ENCODE results near the gene MTR.
"Not testable (repeated sequence)": the region's sequence is repeated elsewhere in the genome, so short reads cannot be mapped to it uniquely, and the experiment has no call there.

MTR gene

GRCh38 chr1:236844499-236845271 lies 49.6 kb downstream of the MTR start:
- H3K4me3 Mint-ChIP-seq, result no peak overlapping the region
- ATAC-seq (replicated peaks; ENCODE audit: extremely low read depth, poor library complexity, severe bottlenecking) (no peak), DNase-seq (ENCODE audit: low spot score in 2 of 2) (no peak)
- H3K27ac Mint-ChIP-seq (ENCODE audit: low read depth), result no peak overlapping the region
- no peaks in the 10 kb centered on the region for H3K9me3 Mint-ChIP-seq
- H3K27me3 Mint-ChIP-seq, result no peaks in the 10 kb centered on the region
- peaks cover 34% of the 10 kb centered on the region for H3K36me3 Mint-ChIP-seq (ENCODE audit: insufficient read depth)
- H3K4me1 Mint-ChIP-seq, result peaks cover 6% of the 10 kb centered on the region

GRCh38 chr1:236845830-236846229 lies 50.7 kb downstream of the MTR start:
- Mint-ChIP-seq H3K4me1 (peaks cover 6% of the 10 kb centered on the region), H3K36me3 (ENCODE audit: insufficient read depth) (peaks cover 34% of the 10 kb centered on the region), H3K4me3 (no peak overlapping the region), H3K27me3 (no peaks in the 10 kb centered on the region), H3K9me3 (no peaks in the 10 kb centered on the region), H3K27ac (ENCODE audit: low read depth) (no peak overlapping the region)
- DNase-seq (ENCODE audit: low spot score in 2 of 2) (no peak), ATAC-seq (replicated peaks; ENCODE audit: extremely low read depth, poor library complexity, severe bottlenecking) (no peak)

GRCh38 chr1:236848274-236848923 lies 53.3 kb downstream of the MTR start:
- no peak for DNase-seq (ENCODE audit: low spot score in 2 of 2)
- Mint-ChIP-seq H3K4me1 (peaks cover 6% of the 10 kb centered on the region), H3K9me3 (no peaks in the 10 kb centered on the region), H3K27ac (ENCODE audit: low read depth) (no peak overlapping the region), H3K4me3 (no peak overlapping the region), H3K27me3 (no peaks in the 10 kb centered on the region), H3K36me3 (ENCODE audit: insufficient read depth) (peaks cover 42% of the 10 kb centered on the region)
- no peak for ATAC-seq (replicated peaks; ENCODE audit: extremely low read depth, poor library complexity, severe bottlenecking)

GRCh38 chr1:236850077-236850979 lies 55.2 kb downstream of the MTR start:
- ATAC-seq (replicated peaks; ENCODE audit: extremely low read depth, poor library complexity, severe bottlenecking), result no peak
- Mint-ChIP-seq H3K36me3 (ENCODE audit: insufficient read depth) (peaks cover 54% of the 10 kb centered on the region), H3K4me1 (peaks cover 6% of the 10 kb centered on the region), H3K27me3 (no peaks in the 10 kb centered on the region), H3K9me3 (no peaks in the 10 kb centered on the region), H3K27ac (ENCODE audit: low read depth) (no peak overlapping the region), H3K4me3 (no peak overlapping the region)
- no peak for DNase-seq (ENCODE audit: low spot score in 2 of 2)

- ATAC-seq (replicated peaks; ENCODE audit: extremely low read depth, poor library complexity, severe bottlenecking) (no peak), DNase-seq (ENCODE audit: low spot score in 2 of 2) (no peak)
- Mint-ChIP-seq H3K4me3 (no peak overlapping the region), H3K4me1 (peaks cover 6% of the 10 kb centered on the region), H3K36me3 (ENCODE audit: insufficient read depth) (peaks cover 61% of the 10 kb centered on the region), H3K27me3 (no peaks in the 10 kb centered on the region), H3K27ac (ENCODE audit: low read depth) (no peak overlapping the region), H3K9me3 (no peaks in the 10 kb centered on the region)
Observed at GRCh38 chr1:236851871-236852270, 56.8 kb downstream of the MTR start.

- Mint-ChIP-seq H3K27ac (ENCODE audit: low read depth) (peak overlapping the region; percentile 8), H3K9me3 (no peaks in the 10 kb centered on the region), H3K4me1 (peaks cover 6% of the 10 kb centered on the region), H3K27me3 (no peaks in the 10 kb centered on the region), H3K36me3 (ENCODE audit: insufficient read depth) (peaks cover 57% of the 10 kb centered on the region), H3K4me3 (no peak overlapping the region)
- DNase-seq (ENCODE audit: low spot score in 2 of 2), result no peak
- ATAC-seq (replicated peaks; ENCODE audit: extremely low read depth, poor library complexity, severe bottlenecking), result no peak
Observed at GRCh38 chr1:236853921-236854604, 59.0 kb downstream of the MTR start.

- H3K4me1 Mint-ChIP-seq, result peaks cover 6% of the 10 kb centered on the region
- peaks cover 53% of the 10 kb centered on the region for H3K36me3 Mint-ChIP-seq (ENCODE audit: insufficient read depth)
- H3K4me3 Mint-ChIP-seq, result no peak overlapping the region
- DNase-seq (ENCODE audit: low spot score in 2 of 2), result no peak
- no peaks in the 10 kb centered on the region for H3K9me3 Mint-ChIP-seq
- H3K27ac Mint-ChIP-seq (ENCODE audit: low read depth), result peak overlapping the region; percentile 8
- no peaks in the 10 kb centered on the region for H3K27me3 Mint-ChIP-seq
- ATAC-seq (replicated peaks; ENCODE audit: extremely low read depth, poor library complexity, severe bottlenecking), result no peak
Observed at GRCh38 chr1:236854605-236854983, 59.5 kb downstream of the MTR start.

GRCh38 chr1:236856649-236857048 lies 61.6 kb downstream of the MTR start:
- H3K27me3 Mint-ChIP-seq; H3K4me3 Mint-ChIP-seq; ATAC-seq (replicated peaks; ENCODE audit: extremely low read depth, poor library complexity, severe bottlenecking); H3K27ac Mint-ChIP-seq (ENCODE audit: low read depth); H3K9me3 Mint-ChIP-seq; DNase-seq (ENCODE audit: low spot score in 2 of 2); H3K4me1 Mint-ChIP-seq: not testable (repeated sequence)
- H3K36me3 Mint-ChIP-seq (ENCODE audit: insufficient read depth), result peaks cover 52% of the 10 kb centered on the region

GRCh38 chr1:236858165-236858564 lies 63.1 kb downstream of the MTR start:
- no peak for DNase-seq (ENCODE audit: low spot score in 2 of 2)
- Mint-ChIP-seq H3K36me3 (ENCODE audit: insufficient read depth) (peaks cover 50% of the 10 kb centered on the region), H3K27me3 (no peaks in the 10 kb centered on the region), H3K4me3 (no peak overlapping the region), H3K9me3 (no peaks in the 10 kb centered on the region), H3K27ac (ENCODE audit: low read depth) (no peak overlapping the region), H3K4me1 (peaks cover 13% of the 10 kb centered on the region)
- ATAC-seq (replicated peaks; ENCODE audit: extremely low read depth, poor library complexity, severe bottlenecking), result no peak

GRCh38 chr1:236860101-236860500 lies 65.0 kb downstream of the MTR start:
- DNase-seq (ENCODE audit: low spot score in 2 of 2) (no peak), ATAC-seq (replicated peaks; ENCODE audit: extremely low read depth, poor library complexity, severe bottlenecking) (no peak)
- Mint-ChIP-seq H3K4me3 (no peak overlapping the region), H3K27ac (ENCODE audit: low read depth) (no peak overlapping the region), H3K27me3 (no peaks in the 10 kb centered on the region), H3K9me3 (no peaks in the 10 kb centered on the region), H3K4me1 (peaks cover 13% of the 10 kb centered on the region), H3K36me3 (ENCODE audit: insufficient read depth) (peaks cover 45% of the 10 kb centered on the region)

GRCh38 chr1:236860674-236861073 lies 65.6 kb downstream of the MTR start:
- H3K9me3 Mint-ChIP-seq, result no peaks in the 10 kb centered on the region
- H3K4me3 Mint-ChIP-seq, result no peak overlapping the region
- no peak overlapping the region for H3K27ac Mint-ChIP-seq (ENCODE audit: low read depth)
- ATAC-seq (replicated peaks; ENCODE audit: extremely low read depth, poor library complexity, severe bottlenecking) (no peak), DNase-seq (ENCODE audit: low spot score in 2 of 2) (no peak)
- H3K36me3 Mint-ChIP-seq (ENCODE audit: insufficient read depth), result peaks cover 45% of the 10 kb centered on the region
- H3K27me3 Mint-ChIP-seq, result no peaks in the 10 kb centered on the region
- H3K4me1 Mint-ChIP-seq, result peaks cover 13% of the 10 kb centered on the region

- no peak for ATAC-seq (replicated peaks; ENCODE audit: extremely low read depth, poor library complexity, severe bottlenecking)
- Mint-ChIP-seq H3K36me3 (ENCODE audit: insufficient read depth) (peaks cover 41% of the 10 kb centered on the region), H3K27me3 (no peaks in the 10 kb centered on the region), H3K9me3 (no peaks in the 10 kb centered on the region), H3K4me1 (peaks cover 13% of the 10 kb centered on the region), H3K27ac (ENCODE audit: low read depth) (peak overlapping the region; percentile 27), H3K4me3 (no peak overlapping the region)
- no peak for DNase-seq (ENCODE audit: low spot score in 2 of 2)
Observed at GRCh38 chr1:236861560-236862218, 66.6 kb downstream of the MTR start.
